ENCODE measurements around the gene ZNF365.
A peak's percentile ranks its signal among the peaks of the same experiment; 100 is the strongest.

Gene ZNF365

DNA sequence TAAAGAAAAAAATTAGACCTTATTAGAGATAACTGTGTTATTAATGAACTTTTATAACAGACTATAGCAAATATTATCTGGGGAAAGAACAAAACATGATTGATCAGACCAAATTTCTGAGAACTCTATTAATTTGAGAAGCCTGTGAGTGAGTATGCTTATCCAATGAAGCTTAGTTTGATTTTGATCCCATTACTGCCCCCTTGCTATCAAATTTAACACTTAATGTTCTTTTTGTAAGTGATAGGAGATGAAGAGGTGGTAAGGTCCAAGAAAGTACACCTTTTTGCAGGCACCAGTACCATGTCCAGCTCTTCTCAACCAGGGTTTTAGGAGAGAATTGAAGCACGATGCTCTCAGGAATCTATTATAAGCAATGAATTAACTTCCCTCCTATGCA, 49.9 kb downstream of the ZNF365 start:
- no peak for DNase-seq

DNA sequence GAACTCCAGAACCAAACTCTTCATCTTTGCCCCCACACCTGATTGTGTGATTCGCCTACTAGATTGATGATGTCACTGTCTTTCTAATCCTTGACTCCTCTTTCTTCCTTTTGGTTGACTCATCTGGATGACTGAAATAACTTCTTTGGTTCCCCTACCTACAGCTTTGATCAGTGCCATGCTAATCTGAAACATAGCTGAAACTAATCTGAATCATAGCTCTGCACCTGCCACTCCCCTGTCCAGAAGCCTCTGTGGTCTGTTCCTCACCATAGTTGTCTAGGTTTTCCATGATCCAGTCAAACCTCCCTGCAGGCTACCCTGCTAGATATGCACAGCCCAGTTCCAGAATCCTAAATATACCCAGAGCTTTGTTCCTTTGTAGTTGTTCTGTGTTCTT, 51.9 kb downstream of the ZNF365 start:
- DNase-seq: no peak

DNA sequence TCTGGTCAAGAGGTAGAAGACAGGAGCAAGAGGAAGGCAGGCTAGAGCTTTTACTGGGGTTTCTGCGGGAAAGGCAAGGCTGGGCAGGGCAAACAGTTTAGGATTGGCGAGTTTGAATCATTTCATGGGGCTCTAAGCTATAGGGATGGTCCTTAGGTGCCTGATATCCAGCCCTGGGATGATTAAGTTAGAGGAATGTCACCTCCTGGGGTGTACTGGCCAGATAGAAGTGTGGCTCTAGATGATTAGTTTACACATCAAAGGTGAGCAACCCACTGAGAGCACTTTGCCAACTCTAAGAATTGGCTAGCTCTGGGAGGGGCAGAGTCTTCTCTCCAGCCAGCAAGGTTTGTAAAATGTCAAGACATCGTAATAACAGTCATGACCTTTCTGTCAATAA, 52.4 kb downstream of the ZNF365 start:
- no peak for DNase-seq

DNA sequence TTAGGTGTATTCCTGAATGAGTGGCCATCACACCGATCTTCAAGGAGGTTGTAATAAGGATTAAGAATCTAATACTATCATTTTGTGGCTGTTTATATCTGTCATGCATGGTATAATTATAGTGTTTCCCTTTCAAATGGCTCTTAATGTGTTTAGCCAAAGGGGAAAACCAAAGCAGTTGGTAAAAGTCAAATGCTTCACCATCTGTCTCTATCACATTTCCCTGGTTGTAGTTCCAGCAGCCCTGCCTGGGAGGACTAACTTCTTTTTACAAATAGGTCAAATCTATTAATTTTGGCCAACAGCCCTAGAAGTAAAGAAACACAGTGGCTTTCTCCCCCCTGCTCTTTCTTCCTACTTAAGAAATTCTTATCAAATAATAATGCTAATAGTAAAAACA, 56.7 kb downstream of the ZNF365 start:
- DNase-seq: no peak

DNA sequence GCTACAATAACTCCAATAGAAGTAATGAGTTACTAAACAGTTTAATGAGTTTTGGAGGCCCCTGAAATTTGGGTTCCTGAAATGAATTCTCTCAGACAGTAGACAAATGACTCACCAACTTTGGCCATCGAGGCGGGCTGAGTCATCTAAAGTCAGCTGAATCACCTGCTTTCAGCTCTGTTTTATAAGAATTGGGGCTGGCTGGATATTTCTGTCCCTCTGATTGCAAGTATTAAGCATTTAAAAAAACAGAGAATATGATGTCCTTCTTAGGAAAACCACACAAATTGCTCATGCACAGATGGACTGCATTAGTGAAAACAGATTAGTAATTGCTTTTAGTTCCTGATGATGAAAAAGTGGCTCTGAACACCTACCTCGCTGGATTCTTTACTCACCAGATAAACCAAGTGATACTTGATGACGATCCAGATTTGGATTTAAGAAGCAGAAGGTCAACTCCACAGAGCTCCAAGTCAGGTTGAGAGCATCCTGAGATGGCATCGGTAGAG, 59.1 kb downstream of the ZNF365 start:
- peak; percentile 95 for DNase-seq

DNA sequence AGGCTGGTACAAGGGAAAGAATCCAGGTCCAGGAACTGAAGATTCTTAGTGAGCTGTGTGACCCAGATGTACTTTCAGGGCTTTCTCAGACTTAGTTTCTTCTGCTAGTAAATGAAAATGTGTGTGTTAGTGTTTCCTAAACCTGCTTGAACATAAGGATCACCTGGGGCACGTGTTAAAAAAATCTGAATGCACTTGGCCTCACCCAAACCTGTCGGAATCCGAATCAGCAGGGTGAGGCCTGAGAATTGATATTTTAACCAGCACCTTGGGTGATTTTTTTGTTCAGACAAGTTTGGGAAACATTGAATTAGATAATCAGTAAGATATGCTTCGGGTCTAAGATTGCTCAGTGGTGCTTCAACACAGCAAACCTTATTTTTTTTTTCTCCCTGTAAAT, 59.7 kb downstream of the ZNF365 start:
- no peak for DNase-seq

DNA sequence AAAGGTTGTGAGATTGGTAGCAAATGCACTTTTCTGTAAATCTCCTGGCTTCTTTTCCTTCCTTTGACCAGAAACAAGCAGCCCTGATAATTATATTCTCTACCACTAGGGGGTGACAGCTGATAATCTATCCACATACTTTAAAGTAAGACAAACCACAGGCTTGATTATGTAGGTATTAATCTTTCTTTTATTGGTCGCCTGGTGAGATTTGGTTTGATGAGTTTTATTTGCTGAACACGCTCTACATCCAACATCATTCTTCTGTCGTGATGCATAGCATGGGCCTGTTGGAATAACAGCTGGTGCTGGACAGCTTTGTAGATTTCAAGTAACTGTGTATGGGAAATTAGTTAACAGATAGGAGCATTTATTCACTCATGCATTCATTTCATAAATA, 63.5 kb downstream of the ZNF365 start:
- DNase-seq: peak; percentile 87

DNA sequence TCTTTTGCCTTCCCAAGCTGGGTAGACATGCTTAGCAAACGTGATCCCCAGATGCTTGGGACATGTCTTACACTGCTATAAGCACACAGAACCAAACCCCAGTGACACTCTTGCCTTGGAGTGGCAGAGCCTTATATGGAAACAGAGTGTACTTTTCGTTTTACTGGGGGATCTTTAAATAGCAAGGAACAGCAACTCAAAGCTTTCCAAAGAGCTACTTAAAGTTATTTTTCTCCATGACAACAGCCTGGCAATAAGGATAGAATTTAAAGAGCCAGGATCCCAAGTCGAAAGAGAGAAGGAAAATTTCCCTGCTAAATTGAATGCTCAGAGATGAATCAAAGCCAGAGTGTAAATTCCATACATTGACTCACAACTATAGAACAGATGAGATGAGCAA, 67.8 kb downstream of the ZNF365 start:
- peak; percentile 42 for DNase-seq

DNA sequence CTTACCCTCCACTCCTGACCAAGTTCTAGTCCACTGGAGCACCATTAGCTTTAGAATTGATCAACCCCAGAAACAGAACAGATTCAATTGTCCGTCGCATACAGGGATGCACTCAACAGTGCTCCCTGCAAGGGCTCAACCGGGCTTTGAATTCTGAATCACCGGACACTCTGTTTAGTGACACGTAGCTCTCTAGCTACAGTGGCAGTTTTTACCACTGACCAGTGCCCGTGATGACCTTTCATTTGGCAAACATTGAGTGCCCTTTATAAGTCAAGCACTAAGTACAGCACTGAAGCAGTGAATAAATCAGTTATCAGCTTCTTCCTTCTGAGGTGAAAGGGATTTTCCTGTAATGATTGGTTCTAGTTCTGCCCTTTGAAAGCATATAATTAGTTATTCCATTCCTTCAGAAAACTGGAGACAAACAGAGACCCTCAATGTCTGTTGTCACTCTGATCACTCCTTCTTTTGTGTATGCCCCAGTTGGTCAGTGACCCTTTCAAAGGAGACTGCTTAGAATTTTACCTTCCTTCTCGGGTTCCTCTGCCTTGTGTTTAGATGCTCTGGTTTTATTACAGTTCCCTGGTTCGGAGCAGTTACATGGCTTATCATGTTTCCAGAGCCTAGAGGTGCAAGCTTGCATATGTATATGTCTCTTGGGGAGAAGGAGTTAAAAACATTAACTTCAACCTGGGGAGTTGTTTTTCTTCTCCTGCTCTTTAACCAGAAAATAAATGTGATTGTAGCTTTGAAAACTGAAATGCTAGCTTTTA, 68.9 kb downstream of the ZNF365 start:
- no peak for DNase-seq

DNA sequence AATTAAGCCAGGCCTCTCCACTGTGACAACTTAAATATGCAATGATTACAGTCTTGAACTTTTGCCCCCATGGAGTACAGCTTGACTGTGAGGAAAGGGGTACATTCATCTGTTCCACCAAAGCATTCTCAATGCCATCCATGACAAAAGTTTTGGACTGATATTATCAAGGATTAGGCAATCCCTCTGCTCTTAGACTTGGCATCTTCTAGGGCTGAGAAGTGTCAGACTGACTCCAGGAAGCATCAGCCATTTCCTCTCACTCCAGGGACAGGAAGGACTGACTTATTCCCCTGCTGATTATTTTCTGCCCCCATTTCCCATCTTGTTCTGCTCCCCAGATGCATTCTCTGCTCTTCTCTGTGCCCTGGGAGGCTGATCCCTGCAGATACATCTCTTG, 69.7 kb downstream of the ZNF365 start:
- no peak for DNase-seq

DNA sequence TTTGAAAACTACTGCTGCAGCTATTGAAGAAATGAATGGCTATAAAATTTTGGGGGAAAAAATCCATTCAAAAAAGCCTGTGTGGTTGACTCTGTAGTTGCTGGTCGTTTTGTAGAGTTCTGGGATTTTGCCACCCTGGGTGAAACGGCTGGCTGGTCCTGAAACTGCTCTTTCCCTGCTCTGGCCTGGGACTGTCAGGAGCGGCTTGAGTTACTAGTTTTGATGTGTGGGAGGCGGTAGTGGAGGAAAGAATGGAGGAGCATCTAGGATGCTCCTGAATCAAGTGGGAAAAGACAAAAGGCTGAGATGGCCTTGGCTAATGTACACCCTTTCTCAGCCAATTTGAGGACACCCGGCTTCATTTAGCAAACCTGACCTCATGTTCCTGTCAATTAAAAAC, 72.5 kb downstream of the ZNF365 start:
- DNase-seq: no peak

DNA sequence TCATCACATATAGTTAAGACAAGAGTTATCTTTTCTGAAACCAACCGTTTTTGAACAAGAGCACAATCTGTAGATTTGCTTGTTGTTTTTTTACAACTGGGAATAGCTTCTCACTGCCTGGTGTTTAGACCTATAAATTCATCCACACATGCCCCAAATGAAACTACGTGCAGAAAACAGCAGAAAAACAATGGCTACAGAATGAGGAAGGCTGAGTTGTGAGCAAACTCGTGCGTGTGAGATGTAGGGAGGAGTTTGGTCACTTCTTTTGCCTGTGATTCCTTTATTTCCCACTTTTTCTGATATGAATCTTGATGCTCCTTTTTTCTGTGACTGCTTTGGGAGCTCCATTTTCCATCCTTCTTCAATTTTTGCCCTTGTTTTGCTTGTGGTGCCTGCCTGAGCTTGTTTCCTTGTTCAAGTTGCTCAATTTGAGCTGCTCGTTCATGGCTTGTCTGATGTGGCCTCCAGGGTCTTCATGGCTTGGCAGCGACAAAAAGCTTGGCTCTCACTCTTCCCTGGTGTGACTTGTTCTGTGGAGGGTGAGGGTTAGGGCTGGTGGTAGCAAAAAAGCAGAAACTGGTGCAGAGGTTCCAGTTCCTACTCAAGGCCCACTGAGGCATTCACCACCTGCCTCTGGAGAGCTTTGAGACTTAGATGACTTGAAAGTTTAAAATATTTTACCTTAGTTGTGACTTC, 76.9 kb downstream of the ZNF365 start:
- no peak for DNase-seq

DNA sequence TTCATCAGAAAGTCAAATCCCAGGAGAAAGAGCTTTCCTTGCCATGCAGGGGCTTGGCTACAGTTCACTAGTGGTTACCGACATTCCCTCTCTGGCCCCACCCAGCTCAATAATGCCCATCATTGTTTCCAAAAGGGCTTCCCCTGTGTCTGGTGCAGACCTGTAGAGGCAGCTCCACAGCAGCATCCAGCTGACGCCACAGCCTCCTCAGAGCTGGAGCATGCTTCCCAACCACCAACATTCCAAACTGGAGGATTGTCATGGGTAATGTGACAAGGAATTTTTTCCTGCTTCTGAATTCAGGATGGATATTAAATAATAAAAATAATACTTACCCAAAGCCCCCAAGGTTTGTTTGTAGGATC, 77.4 kb downstream of the ZNF365 start:
- DNase-seq: peak; percentile 68

All from fibroblast of skin of scalp (primary cell).